Measurements from ENCODE around the gene OVOL1. TPM values are rescaled to one million over a fixed set of nuclear protein-coding genes. Genes with fewer than 3 reads are reported as not detected.

OVOL1 gene
- not detected in 2 replicates for total RNA-seq

GRCh38 chr11:65786786-65787636, at the start of gene OVOL1:
Gene OVOL1, plus strand, starts transcription at chr11:65787063. Its CDS starts 311 bp downstream, at chr11:65787374.

GRCh38 chr11:65780770-65781151, 6.1 kb upstream of the OVOL1 start, which contains the start of gene AP5B1:
Gene AP5B1, minus strand, starts transcription at chr11:65780976. Its CDS starts 385 bp downstream, at chr11:65780591.

GRCh38 chr11:65833297-65834030, 46.6 kb downstream of the OVOL1 start, which contains the start of gene SNX32:
Gene SNX32, plus strand, starts transcription at chr11:65833963. Its CDS starts 103 bp downstream, at chr11:65834066.

Other genes starting within 250 kb of the OVOL1 start
- 138 and 166 TPM in 2 replicates for gene LTBP3, start 228.7 kb upstream of the OVOL1 start, total RNA-seq
- 31.5 and 37.9 TPM in 2 replicates for gene ZNRD2, start 216.6 kb upstream of the OVOL1 start, total RNA-seq
- 23.5 and 41.3 TPM in 2 replicates for gene FAM89B, start 214.5 kb upstream of the OVOL1 start, total RNA-seq
- gene EHBP1L1, start 211.0 kb upstream of the OVOL1 start, total RNA-seq = 97.6 and 153 TPM in 2 replicates
- 0.07 and 0.10 TPM in 2 replicates for gene KCNK7, start 191.3 kb upstream of the OVOL1 start, total RNA-seq
- gene MAP3K11, start 172.8 kb upstream of the OVOL1 start, total RNA-seq = 21.7 and 32.6 TPM in 2 replicates
- 24.2 and 36.9 TPM in 2 replicates for gene PCNX3, start 171.3 kb upstream of the OVOL1 start, total RNA-seq
- 23.3 and 23.8 TPM in 2 replicates for gene SIPA1, start 149.0 kb upstream of the OVOL1 start, total RNA-seq
- gene RELA, start 124.1 kb upstream of the OVOL1 start, total RNA-seq = 22.9 and 30.1 TPM in 2 replicates
- gene KAT5, start 74.8 kb upstream of the OVOL1 start, total RNA-seq = 37.6 and 42.1 TPM in 2 replicates
- 17.4 and 20.1 TPM in 2 replicates for gene RNASEH2C, start 66.3 kb upstream of the OVOL1 start, total RNA-seq
- 7.6 and 12.5 TPM in 2 replicates for gene AP5B1, start 6.1 kb upstream of the OVOL1 start, total RNA-seq
- 1.3 and 4.0 TPM in 2 replicates for gene SNX32, start 46.9 kb downstream of the OVOL1 start, total RNA-seq
- gene CFL1, start 71.1 kb downstream of the OVOL1 start, total RNA-seq = 662 and 789 TPM in 2 replicates
- gene MUS81, start 73.4 kb downstream of the OVOL1 start, total RNA-seq = 35.4 and 52.0 TPM in 2 replicates
- gene EFEMP2, start 85.7 kb downstream of the OVOL1 start, total RNA-seq = 114 and 154 TPM in 2 replicates
- gene CTSW, start 92.8 kb downstream of the OVOL1 start, total RNA-seq = 0.07 TPM in 1 of 2 replicates, not detected in the other
- gene FIBP, start 101.4 kb downstream of the OVOL1 start, total RNA-seq = 144 and 156 TPM in 2 replicates
- 50.8 and 53.9 TPM in 2 replicates for gene CCDC85B, start 103.6 kb downstream of the OVOL1 start, total RNA-seq
- 9.8 and 26.0 TPM in 2 replicates for gene FOSL1, start 113.3 kb downstream of the OVOL1 start, total RNA-seq
- 28.4 and 31.1 TPM in 2 replicates for gene C11orf68, start 132.0 kb downstream of the OVOL1 start, total RNA-seq
- 126 and 160 TPM in 2 replicates for gene DRAP1, start 132.4 kb downstream of the OVOL1 start, total RNA-seq
- not detected in 2 replicates for gene TSGA10IP, start 158.4 kb downstream of the OVOL1 start, total RNA-seq
- gene SART1, start 174.7 kb downstream of the OVOL1 start, total RNA-seq = 28.2 and 31.3 TPM in 2 replicates
- 33.9 and 42.4 TPM in 2 replicates for gene EIF1AD, start 215.1 kb downstream of the OVOL1 start, total RNA-seq
- gene BANF1, start 215.4 kb downstream of the OVOL1 start, total RNA-seq = 17.0 and 19.5 TPM in 2 replicates
- 2.9 and 6.1 TPM in 2 replicates for gene CST6, start 224.9 kb downstream of the OVOL1 start, total RNA-seq
- 0.20 TPM in 1 of 2 replicates, not detected in the other for gene CATSPER1, start 239.4 kb downstream of the OVOL1 start, total RNA-seq